Right ventricle myocardium inferior (tissue), 1 donor: Measurements from ENCODE around the gene MYO3B. TPM values are rescaled to one million over a fixed set of nuclear protein-coding genes. Genes with fewer than 3 reads are reported as not detected.
"Not testable (repeated sequence)": the region's sequence is repeated elsewhere in the genome, so short reads cannot be mapped to it uniquely, and the experiment has no call there.

Experiments
- ATAC-seq: fragments of 200-7000 bp; cut with Tn5 transposase; one replicate; pipeline ENCODE4 v1.9.1; 2020; ENCODE audit warnings: mild to moderate bottlenecking, moderate library complexity
- DNase-seq: peaks from one replicate; pipeline ENCODE4 v3.0.0; 2021; ENCODE audit errors: missing footprints
- intact Hi-C: fragments of 100-400 bp; cut with DNase I; formaldehyde crosslinking; loops from one replicate; pipeline ENCODE4 v1.11.0; 2022
- total RNA-seq: library from RNA; stranded (reverse); fragmentation: NEBNext Ultra II Directional; extraction: Animal tissue kit (Norgen Biotek cat#: 25700); gene quantifications from one replicate; pipeline ENCODE4 v1.2.1, GENCODE V29; 2021
- donor health status: DM: no; HTN: yes; CAD: no; lungs with severe emphysema.

MYO3B gene
- total RNA-seq, 1 donor from 2014 or later: not detected

DNA sequence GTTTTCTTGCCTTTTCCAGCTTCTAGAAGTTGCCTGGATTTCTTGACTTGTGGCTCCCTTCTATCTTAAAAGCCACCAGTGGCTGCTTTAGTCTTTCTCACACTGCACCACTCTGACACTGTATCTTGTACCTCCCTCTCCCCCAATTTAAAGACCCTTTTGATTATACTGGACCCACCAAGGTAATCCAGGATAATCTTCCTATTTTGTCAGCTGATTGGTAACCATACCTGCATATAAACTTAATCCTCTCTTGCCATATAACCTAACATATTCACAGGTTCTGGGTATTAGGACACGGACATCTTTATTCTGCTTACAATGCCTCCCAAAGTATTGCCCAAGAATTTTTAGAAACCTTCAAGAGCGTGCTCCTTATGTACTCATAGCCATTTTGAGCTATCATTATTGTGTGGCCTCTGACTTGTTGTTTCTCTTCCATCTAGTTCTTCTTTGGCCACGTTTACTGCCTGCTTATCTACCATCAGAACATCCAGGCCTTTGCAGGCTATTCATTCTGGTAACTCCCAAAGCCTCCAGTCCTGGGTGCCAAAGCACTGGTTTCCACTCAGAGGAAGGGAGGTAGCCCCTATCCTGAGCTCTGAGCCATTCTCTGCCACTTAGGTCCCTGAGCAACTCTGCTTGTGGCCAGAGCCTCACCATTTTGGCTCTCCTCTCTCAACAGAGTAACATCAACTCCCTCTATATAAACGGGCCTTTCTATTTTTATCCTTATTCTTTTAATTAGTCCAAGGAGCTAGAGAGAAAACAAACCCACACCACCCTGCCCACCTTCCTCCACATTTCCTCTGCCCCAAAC is 70.8 kb downstream of the MYO3B start:
- DNase-seq: no peak
- ATAC-seq: no peak
- intact Hi-C loops: no loop called here

DNA sequence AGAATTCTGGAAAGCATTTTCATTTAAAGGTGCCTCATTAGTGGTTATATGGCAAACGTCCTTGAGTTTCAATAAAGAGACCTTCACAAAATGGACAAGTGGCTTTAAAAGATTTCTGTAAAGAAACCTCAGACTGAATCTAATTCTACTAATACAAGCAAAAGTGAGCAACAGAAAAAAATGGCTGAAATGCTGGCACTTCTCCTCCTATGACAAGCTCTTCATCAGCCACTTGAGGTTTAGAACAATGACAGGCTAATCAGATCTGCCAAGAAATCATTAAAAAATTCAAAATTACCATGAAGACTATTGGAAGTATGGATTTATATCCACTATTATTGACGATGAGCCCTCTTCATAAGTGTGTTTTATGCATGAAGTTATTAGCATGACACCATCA is 71.8 kb downstream of the MYO3B start:
- DNase-seq (no peak), ATAC-seq (no peak)
- intact Hi-C loops: no loop called here

DNA sequence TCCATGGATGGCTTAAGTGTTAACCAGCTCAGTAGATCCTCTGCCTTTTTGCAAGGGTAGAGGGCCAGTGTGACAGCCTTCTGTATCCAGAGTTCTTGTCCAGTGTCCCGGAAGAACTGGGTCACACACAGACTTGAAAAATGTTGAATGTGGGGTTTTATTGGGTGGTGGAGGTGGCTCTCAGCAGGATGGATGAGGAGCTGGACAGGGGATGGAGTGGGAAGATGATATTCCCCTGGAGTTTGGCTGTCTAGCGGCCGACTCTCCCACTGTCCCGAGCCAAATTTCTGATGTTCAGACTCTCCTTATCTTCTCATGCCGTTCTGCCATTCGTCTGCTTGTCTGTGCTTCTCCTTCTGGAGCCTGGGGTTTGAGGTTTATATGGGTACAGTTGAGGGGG is 72.6 kb downstream of the MYO3B start:
- intact Hi-C loops: no loop called here
- ATAC-seq (no peak), DNase-seq (no peak)

DNA sequence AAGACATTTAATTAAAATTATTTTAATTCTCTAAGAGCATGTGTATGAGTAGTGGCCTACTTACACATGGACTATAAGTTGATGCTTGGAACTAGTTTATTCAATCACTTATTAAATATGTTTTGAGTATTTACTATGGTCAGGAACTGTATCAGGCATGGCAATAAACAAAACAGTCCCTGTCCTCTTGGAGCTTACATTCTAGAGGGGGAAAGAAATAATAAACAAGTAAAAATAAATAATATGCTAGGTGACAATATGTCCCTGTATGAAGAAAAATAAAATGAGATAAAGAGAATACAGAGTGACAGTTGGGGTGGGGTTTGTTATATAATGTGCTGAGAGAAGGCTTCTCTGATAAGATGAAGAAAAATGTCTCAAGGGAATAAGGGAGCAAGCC is 74.5 kb downstream of the MYO3B start:
- ATAC-seq: no peak
- intact Hi-C loops: no loop called here
- DNase-seq: no peak

DNA sequence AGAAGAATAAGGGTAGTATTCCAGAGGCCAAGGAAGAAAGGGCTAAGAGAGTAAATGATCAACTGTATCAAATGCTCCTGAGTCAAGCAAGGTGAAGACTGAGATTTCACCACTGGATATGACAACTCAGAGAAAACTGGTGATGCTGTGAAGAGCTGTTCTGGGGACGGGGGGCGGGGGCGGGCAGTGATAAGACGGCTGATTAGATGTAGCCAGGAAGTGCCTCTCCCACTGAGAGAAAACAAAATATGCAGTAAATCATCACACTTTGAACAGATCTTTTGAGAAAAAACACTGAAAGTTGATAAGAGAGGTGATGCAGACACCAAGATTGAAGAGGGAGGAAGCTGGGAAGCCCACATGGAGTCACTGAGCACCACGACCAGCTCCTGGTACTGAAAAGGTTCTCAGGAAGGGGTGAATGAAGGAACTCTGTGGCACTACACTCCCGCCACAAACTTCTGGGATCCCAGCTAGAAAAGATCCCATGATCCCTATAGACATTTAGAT is 75.8 kb downstream of the MYO3B start:
- DNase-seq (no peak), ATAC-seq (no peak)
- intact Hi-C loops: no loop called here

DNA sequence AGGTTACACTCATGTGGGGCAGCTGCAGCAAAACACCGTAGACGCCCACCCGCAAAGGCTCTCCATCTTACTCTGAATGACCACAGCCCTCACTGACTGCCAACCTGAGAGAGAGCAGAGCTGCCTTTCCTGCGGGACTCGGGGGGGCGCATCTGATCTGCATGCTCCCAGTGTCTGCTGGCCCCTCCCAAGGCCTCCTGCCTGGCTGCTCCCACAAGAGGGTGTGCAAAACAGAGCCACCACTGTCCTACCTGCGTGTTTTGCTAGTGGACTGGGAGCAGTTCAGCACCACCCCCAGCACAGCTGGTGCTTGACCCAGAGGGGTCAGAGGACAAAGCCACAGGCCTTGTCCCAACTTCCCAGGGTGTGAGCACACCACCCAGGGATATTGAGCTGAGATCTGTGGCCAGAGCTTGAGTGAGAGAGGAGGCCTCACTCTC is 76.4 kb downstream of the MYO3B start:
- DNase-seq: no peak
- no peak for ATAC-seq
- intact Hi-C loops: no loop called here

DNA sequence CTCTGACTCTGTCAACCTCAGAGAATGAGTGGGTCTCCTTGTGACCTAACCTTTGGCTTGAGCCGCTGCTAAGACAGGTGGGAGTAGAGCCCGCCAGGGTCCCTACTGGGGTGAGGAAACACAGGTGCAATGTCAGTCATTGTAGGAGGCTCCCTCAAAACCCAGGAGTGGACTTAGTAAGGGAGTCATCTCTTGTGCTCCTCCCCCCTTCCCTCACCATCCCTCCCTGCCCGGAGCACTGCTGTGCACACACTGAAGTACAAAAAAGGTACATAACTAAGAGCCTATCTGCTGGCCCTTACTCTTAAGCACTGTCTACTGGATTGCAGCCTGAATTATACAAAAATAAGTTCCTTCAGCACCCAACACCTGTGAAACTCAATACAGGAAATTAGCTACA is 77.2 kb downstream of the MYO3B start:
- no peak for ATAC-seq
- DNase-seq: no peak
- intact Hi-C loops: no loop called here

DNA sequence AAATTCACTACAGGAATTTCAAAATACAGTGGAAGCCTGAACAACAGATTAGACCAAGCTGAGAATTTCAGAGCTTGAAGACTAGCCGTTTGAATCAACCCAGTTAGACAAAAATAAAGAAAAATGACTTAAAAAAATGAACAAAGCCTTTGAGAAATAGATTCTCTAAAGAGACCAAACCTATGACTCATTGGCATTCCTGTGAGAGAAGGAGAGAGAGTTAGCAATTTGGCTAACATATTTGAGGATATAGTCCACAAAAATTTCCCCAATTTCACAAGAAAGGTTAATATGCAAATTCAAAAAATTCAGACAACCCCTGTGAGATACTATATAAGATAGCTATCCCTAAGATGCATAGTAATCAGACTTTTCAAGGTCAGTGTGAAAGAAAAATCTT is 78.0 kb downstream of the MYO3B start:
- DNase-seq: no peak
- intact Hi-C loops: no loop called here
- ATAC-seq: no peak

DNA sequence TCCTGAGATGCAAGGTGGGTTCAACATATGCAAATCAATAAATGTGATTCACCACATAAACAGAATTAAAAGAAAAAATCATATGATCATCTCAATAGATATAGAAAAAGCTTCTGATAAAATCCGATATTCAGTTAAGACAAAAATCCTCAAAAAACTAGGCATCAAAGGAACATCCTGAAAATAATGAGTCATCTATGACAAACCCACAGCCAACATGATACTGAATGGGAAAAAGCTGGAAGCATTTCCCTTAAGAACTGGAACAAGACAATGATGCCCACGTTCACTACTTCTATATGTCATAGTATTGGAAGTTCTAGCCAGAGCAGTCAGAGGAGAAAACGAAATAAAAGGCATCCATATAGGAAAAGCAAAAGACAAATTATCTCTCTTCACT is 80.4 kb downstream of the MYO3B start:
- DNase-seq (no peak), ATAC-seq (no peak)
- intact Hi-C loops: no loop called here

DNA sequence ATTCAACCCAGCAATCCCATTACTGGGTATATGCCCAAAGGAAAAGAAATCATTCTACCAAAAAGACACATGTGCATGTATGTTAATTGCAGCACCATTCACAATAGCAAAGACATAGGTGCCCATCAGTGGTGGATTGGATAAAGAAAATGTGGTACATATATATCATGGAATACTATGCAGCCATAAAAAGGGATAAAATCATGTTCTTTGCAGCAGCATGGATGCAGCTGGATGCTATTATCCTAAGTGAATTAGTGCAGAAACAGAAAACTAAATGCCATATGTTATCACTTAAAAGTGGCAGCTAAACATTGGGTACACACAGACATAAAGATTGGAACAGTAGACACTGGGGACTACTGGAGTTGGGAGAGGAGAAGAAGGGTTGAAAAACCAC is 82.2 kb downstream of the MYO3B start:
- no peak for ATAC-seq
- intact Hi-C loops: no loop called here
- no peak for DNase-seq

DNA sequence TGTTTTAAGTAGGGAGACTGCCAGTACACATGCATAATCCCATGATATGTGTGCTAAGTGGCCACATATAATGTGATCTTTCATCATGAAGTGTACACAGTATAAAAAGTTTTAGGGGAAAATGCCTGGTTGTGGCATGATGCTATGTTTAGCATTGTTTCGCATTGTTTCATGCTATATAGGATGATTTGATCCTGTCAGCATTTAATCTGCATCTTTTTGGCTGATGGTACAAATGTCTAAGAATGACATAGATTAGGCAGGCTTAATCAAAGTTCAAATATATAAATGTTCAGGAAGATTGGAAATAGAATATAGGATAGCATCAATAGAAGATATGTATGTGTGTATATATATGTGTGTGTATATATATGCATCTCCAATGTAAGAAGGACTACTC is 83.6 kb downstream of the MYO3B start:
- ATAC-seq: no peak
- intact Hi-C loops: no loop called here
- DNase-seq: no peak

DNA sequence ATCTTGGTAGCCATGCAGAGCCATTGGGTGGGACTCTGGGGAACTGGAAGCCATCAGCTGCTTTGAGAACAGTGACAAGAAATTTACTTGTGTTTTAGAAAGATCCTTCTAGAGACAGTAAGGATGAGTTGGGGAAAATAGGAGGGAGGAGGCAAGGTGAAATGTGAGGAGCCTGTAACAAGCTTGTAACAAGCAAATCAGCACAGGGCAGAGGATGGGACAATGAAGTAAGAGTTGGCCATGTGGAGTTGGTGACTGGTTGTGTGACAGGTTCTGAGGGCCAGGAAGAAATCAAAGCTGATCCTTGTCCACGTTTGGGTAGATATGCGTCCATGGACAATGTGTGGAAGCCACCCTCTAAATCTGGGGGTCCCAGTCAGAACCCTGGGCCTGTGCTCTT is 84.4 kb downstream of the MYO3B start:
- ATAC-seq (no peak), DNase-seq (no peak)
- intact Hi-C loops: no loop called here

DNA sequence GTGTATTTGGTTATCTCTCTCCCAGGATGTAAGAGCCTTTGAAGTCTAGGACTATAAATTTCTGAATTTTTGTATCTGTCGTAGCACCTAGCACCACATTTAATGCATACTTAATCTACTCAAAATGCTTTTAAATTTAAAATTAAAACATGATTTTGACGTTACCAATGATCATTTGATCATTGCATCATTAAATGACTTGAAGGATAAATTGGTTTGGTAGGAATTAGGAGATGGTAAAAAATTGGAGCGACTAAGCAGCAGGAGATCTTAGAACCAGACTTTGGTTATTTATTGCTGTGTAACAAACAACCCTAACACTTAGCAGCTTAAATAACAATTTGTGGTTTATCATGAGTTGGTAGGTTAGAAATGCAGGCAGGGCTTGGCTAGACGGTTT is 84.9 kb downstream of the MYO3B start:
- ATAC-seq (no peak), DNase-seq (no peak)
- intact Hi-C loops: no loop called here

DNA sequence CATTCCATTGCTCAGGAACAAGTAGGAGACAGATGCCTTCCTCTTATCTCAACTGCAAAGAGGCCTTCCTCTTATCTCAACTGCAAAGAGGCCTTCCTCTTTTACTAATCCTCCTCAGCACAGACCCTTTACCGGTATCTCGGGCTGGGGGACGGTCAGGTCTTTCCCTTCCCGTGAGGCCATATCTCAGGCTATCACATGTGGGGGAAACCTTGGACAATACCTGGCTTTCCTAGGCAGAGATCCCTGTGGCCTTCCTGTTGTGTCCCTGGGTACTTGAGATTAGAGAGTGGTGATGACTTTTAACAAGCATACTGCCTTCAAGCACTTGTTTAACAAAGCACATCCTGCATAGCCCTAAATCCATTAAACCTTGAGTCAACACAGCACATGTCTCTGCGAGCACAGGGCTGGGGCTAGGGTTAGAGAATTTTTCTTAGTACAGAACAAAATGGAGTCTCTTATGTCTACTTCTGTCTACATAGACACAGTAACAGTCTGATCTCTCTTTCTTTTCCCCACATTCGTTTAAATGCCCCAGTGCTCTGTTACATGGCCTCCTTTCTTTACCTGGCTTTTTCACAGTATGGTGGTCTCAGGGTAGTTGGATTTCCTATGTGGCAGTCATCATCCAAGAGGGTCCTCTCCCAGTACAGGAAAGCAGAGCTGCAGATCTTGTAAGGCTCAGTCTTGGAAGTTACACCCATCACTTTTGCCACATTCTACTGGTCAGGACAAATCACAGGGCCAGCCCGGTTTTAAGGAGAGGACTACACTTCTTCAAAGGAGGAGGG is 86.0 kb downstream of the MYO3B start:
- intact Hi-C loops, ATAC-seq, DNase-seq: not testable (repeated sequence)

DNA sequence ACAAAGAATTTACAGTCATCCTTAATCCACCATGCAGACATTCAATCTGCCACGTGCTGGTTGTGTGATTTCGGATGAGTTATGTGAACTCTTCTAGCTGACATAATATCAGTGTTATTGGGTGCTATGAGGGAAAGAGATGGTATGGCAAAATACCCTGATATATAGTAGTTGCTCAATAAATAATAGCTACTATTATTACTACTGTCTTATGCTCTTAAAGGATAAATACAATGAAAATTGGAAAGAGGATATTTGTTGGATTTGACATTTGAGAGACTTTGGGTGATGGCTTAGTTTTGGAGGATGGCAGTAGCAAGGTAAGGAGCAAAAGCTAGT is 86.5 kb downstream of the MYO3B start:
- intact Hi-C loops: no loop called here
- DNase-seq (no peak), ATAC-seq (no peak)

DNA sequence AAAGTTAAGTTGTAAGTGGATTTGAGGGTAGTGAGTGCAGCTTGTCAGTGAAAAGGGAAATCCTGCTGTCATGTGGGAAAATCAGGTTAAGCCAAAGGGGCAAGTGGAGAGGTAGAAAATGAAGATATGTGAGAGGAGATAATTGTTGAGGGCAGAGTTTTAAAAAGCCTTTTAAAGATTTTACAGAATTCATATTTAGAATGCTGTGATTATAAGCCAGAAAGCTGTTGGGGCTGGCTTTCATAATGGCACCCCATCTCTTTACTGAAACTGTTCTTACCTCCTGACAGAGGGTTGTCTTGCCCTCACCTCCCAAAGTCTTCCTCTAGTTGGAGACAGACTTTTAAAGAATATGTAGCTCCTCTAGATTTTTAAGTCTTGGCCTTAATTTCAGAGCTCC is 86.9 kb downstream of the MYO3B start:
- intact Hi-C loops: no loop called here
- ATAC-seq: no peak
- DNase-seq: no peak

DNA sequence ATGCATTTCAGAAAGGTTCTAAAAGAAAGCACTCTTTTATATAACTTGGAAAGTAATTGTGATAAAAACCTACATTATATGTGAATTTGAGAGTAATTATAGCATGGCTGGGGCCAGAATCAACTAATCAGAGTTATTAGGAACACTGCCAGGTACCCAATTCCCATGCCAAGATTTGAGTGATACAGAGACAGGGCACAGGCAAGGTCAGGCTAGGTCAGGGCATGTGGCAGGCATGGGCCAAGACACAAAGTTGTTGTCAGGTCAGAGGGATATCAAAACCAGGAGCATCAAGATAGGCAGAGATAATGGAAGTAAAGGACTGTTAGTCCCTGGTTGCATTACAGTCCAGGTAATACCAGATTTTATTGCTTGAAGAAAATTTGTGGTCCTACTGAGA is 87.4 kb downstream of the MYO3B start:
- ATAC-seq (no peak), DNase-seq (no peak)
- intact Hi-C loops: no loop called here

DNA sequence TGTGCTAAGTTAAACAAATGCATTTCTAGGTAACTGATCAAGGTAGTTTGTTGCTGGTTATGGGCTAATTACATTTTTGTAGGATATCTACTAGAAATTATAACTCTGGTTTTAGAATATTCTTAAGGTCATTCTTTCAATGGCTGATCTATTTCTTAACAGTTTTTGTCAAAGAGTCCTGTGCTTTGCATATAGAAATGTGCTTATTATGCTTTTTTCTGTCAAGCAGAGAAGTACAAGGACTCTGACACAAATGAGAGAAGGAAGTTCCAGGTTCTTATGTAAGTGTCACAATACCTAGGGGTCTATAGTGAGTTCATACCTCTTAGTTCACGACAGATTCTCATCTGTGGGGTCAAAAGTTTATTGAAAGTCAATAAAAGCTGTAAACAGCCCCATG is 88.4 kb downstream of the MYO3B start:
- ATAC-seq (no peak), DNase-seq (no peak)
- intact Hi-C loops: no loop called here

DNA sequence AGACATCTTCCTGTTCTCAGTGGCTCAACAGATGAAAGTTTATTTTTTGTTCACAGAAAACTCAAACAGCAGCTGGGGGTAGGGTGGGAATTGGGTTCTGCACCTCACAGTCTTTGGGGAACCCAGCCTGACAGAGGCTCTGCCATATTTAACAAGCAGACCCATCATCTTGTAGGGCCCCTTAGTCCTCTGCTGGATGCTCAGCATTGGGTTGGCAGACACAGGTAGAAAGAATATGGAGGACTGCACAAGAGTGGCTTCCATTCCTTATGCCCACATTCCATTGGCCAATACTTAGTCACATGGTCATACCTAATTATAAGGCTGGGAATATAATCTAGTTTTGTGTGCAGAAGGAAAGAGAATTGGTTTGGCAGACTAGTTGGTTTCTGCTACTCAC is 89.1 kb downstream of the MYO3B start:
- DNase-seq (no peak), ATAC-seq (no peak)
- intact Hi-C loops: no loop called here

DNA sequence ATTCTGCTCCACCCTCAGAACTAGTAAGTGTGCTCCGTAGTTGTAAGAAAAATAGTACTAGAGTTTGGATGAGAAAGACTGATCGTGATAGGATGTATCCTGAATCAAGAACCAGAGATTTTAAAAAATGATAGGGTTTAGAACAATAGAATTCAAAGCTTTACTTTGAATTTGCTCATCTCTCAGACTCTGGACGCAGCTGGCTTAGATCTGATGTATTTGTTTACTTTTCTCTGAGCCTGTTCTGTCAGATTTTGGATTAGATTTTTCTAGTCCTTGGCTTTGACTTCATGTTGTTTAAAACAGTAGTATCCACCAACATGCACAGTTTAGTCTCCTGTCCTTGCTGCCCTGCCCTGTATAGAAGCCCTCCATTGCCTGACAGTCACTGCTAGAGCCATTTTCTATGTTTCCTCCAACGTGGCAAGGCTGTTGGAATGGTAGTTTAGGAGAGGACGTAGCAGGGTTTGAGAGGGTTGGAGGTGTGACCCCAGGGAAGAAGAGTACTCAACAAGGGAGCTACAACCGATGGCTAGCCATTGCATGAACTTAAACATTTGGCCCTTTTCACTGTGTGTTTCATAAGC is 92.4 kb downstream of the MYO3B start:
- intact Hi-C loops: no loop called here
- ATAC-seq (no peak), DNase-seq (no peak)
